Retinal pigment epithelial cell (primary cell): ENCODE measurements around the gene PPP4R4.

Source experiments
- DNase-seq: peaks from one replicate; pipeline ENCODE4 v3.0.0-alpha.2; 2010; ENCODE audit warnings: low read depth
- H3K4me3 ChIP-seq: 2 replicates; pipeline ENCODE4 v1.5.1; 2011; ENCODE audit warnings: mild to moderate bottlenecking, low read length, control low read depth, moderate library complexity
- TF ChIP-seq, protein P1 (sequence below): conservative IDR thresholded peaks from 2 replicates; pipeline ENCODE4 v1.5.1; 2011; ENCODE audit warnings: low read depth, low read length, control low read depth, inconsistent platforms

Gene PPP4R4

DNA sequence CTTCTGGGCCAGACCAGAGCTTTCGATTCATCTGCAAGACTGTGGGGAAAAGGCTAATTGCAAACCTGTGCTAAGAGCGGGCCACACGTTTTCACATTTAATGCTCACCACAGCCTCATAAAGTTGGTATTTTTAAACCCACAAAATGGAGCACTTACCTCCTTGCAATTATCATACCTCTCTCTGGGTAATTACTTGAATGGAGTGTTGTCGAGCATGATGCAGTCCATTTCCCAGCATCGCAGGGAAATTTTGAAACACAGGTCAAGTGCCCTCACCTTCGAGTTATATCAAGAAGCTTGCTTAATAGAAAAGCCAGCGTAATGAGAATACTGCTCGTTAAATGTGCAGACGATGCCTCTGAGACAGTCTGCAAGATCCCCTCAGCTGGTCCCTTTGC is 35.9 kb upstream of the PPP4R4 start:
- TF ChIP-seq, protein P1, sequence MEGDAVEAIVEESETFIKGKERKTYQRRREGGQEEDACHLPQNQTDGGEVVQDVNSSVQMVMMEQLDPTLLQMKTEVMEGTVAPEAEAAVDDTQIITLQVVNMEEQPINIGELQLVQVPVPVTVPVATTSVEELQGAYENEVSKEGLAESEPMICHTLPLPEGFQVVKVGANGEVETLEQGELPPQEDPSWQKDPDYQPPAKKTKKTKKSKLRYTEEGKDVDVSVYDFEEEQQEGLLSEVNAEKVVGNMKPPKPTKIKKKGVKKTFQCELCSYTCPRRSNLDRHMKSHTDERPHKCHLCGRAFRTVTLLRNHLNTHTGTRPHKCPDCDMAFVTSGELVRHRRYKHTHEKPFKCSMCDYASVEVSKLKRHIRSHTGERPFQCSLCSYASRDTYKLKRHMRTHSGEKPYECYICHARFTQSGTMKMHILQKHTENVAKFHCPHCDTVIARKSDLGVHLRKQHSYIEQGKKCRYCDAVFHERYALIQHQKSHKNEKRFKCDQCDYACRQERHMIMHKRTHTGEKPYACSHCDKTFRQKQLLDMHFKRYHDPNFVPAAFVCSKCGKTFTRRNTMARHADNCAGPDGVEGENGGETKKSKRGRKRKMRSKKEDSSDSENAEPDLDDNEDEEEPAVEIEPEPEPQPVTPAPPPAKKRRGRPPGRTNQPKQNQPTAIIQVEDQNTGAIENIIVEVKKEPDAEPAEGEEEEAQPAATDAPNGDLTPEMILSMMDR: no peak
- no peak overlapping the region for H3K4me3 ChIP-seq
- DNase-seq: no peak

DNA sequence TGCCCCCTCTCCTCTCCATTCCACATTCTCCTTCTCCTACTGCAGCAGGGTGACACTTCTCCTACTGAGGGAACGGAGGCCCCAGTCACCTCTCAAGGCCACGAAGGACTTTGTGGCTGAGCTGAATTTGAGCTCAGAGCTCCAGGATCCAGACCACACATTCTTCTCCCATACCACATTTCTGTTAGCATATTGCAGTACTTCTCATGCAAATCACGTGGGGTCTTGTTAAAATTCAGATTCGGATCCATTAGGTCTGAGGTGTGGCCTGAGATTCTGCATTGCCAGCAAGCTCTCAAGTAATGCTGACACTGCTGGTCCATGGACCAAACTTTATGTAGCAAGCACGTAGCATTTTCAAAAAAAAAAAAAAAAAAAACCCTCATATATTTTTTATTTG is 35.1 kb upstream of the PPP4R4 start:
- TF ChIP-seq, protein P1: no peak
- no peak for DNase-seq
- no peak overlapping the region for H3K4me3 ChIP-seq

DNA sequence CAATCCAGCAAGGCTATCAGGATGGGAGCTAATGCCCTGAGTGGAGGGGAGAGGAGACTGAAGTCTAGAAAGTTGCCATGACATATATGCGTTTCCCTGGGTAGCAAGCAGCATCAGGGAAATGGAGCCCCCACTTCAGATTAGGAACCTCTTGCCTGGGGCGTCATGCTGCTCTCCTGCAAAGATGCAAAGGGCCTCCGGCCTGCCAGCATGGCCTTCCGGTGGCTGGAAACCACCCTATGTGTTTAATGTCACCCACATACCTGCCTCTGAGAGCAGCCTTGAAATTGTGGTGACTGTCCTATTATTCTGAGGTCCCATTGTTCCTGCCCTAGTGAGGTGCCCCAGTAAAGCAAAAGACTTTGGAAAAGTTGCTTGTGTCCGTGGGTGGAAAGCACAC is 34.7 kb upstream of the PPP4R4 start:
- DNase-seq: no peak
- H3K4me3 ChIP-seq: no peak overlapping the region
- TF ChIP-seq, protein P1: no peak

DNA sequence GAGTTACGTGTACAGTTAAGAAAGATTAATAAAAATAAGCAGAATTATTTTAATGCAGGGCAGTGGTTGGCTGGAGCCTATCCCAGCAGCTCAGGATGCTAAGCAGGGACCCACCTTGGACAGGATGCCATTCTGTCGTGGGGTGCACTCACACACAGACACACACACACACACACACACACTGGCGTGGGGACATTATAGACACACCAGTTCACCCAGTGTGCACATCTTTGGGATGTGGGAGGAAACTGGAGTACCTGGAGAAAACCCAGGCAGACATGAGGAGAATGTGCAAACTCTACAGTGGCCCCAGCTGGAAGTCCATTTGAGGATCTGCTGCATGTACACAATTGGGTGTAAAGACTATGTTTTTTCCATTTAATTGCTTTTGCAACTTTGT is 31.9 kb upstream of the PPP4R4 start:
- H3K4me3 ChIP-seq: no peak overlapping the region
- TF ChIP-seq, protein P1: no peak
- no peak for DNase-seq

DNA sequence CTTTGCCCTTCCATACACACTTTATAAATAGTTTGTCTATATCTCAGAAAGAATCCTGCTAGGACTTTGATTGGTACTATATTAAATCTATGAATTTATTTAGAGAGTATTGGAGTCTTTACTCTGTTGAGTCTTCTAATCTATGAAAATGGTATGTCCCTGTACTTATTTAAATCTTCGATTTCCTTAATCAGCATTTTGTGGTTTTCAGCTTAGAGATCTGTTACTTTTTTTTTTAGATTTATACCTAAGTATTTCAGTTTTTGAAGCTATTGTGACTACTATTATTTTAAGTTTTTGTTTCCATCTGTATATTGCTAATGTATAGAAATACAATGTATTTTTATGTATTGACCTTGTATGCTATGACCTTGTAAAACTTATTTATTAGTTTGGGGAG is 31.3 kb upstream of the PPP4R4 start:
- TF ChIP-seq, protein P1: no peak
- DNase-seq: no peak
- no peak overlapping the region for H3K4me3 ChIP-seq

DNA sequence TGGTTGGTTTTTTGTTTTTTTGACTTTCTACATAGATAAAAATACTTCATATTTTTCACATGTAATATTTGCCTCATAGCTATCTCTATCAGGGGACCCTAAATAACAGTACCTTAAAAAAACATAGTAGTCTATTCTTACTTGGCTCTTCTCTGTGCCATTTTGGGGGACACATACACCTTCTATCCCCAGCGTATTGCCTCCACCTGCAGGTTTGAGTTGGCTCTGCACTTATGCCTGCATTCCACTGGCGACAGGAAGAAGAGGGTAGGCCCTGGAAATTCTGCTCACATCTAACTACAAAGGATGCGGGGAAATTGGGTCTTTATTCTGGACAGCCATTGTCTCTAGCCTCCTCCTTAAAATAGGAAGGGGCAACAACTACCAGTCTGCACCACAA is 30.9 kb upstream of the PPP4R4 start:
- no peak for DNase-seq

DNA sequence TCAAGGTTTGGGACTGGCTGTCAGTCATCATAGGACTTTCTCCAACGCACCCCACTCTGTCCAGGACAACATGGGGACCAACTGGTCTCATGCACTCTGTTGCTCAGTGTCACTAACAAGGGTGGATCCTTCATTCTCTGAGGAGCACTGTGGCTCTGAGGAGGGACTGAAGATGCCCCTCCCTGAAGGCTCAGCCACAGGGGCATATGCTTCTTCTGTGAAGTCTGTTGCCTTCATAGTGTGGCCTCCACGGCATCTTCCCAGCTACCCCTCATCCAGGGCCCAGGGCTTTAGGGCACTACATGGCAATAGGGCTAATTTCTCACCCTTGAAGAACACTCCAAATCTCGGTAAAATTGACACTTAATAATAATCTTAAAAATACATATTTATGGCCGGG is 30.4 kb upstream of the PPP4R4 start:
- TF ChIP-seq, protein P1: no peak
- DNase-seq: no peak
- H3K4me3 ChIP-seq: no peak overlapping the region

More for the DNA sequence above, 30.9 kb upstream of the PPP4R4 start:
- TF ChIP-seq, protein P1: peak; percentile 57
- no peak overlapping the region for H3K4me3 ChIP-seq
